Measurements from ENCODE around the gene FAF1.
"Not testable (repeated sequence)": the region's sequence is repeated elsewhere in the genome, so short reads cannot be mapped to it uniquely, and the experiment has no call there.

The FAF1 gene

DNA sequence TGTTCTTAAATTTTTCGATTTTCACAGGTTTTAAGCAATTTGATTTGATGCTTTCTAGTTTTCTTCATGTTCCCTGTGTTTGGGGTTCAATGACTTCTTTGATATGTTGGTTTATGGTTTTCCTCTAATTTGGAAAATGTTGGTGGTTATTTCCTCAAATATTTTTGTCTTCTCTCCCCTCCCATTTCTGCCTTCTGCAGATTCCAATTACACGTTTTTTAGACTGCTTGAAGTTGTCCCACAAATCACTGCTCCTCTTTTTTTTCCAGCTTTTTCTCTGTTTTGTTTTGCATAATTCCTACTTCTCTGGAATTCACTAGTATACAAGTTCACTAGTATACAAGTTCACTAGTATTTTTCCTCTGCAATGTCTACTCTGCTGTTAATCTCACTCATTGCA, 61.3 kb downstream of the FAF1 start:
- TF ChIP-seq CTCF (IDR thresholded peaks at IDR 0.05; ENCODE audit: extremely low read depth, missing control alignments): no peak
- DNase-seq (ENCODE audit: low spot score): no peak

DNA sequence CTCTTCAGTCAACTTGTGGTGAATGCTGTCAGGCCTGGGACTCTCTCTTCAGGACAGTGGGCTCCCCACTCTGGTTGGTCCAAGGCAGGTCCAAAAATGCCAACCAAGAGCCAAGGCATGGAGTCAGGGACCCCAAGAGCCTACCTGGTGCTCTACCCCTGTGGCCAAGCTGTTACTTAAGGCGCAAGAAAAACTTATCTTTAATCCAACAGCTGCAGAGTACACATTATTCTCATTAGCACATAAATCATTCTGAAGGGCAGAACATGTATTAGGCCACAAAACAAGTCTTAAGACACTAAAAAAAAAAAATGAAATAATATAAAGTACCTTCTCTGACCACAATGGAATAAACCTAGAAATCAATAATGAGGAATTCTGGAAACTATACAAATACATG, 65.7 kb downstream of the FAF1 start:
- DNase-seq (ENCODE audit: low spot score): no peak
- no peak for TF ChIP-seq CTCF (IDR thresholded peaks at IDR 0.05; ENCODE audit: extremely low read depth, missing control alignments)

GRCh38 chr1:50893466-50893865, 66.6 kb downstream of the FAF1 start:
- no peak for DNase-seq (ENCODE audit: low spot score)
- TF ChIP-seq CTCF (IDR thresholded peaks at IDR 0.05; ENCODE audit: extremely low read depth, missing control alignments): no peak

DNA sequence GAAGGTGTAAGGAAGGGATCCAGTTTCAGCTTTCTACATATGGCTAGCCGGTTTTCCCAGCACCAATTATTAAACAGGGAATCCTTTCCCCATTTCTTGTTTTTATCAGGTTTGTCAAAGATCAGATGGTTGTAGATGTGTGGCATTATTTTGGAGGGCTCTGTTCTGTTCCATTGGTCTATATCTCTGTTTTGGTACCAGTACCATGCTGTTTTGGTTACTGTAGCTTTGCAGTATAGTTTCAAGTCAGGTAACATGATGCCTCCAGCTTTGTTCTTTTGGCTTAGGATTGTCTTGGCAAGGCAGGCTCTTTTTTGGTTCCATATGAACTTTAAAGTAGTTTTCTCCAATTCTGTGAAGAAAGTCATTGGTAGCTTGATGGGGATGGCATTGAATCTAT, 72.5 kb downstream of the FAF1 start:
- DNase-seq (ENCODE audit: low spot score): not testable (repeated sequence)

DNA sequence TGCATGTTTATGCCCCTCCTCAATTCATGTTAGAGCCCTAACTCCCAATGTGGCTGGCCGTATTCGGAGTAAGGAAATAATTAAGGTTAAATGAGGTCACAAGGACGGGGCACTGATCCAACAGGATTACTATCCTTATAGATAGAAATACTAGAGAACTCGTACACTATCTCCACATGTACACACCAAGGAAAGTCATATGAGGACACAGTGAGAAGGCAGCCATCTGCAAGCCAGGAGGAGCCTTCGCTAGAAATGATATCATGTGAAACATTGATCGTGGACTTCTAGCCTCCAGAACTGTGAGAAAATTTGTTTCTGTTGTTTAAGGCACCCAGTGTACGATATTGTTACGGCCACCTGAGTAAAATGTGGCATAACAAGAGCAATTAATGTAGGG, 79.7 kb downstream of the FAF1 start:
- TF ChIP-seq CTCF (IDR thresholded peaks at IDR 0.05; ENCODE audit: extremely low read depth, missing control alignments): no peak
- DNase-seq (ENCODE audit: low spot score): no peak

GRCh38 chr1:50879137-50879536, 80.9 kb downstream of the FAF1 start:
- TF ChIP-seq CTCF (IDR thresholded peaks at IDR 0.05; ENCODE audit: extremely low read depth, missing control alignments): no peak
- no peak for DNase-seq (ENCODE audit: low spot score)

DNA sequence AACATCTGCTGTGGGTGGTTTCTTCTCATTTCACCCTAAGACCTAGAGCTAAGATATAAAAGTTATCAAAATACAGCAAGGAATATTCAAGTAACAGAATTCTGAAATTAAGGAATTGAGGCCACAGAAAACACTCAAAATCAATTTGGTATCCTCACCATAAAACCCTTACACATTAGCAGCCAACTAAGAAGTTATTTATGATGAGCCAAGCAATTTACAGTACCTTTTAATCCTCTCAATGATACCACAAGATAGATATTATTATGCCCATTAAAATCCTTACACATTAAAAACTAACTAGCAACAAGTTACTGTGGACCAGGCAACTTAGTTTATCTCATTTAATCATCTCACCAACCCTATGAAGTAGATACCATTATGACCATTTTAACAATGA, 81.6 kb downstream of the FAF1 start:
- no peak for TF ChIP-seq CTCF (IDR thresholded peaks at IDR 0.05; ENCODE audit: extremely low read depth, missing control alignments)
- DNase-seq (ENCODE audit: low spot score): no peak

DNA sequence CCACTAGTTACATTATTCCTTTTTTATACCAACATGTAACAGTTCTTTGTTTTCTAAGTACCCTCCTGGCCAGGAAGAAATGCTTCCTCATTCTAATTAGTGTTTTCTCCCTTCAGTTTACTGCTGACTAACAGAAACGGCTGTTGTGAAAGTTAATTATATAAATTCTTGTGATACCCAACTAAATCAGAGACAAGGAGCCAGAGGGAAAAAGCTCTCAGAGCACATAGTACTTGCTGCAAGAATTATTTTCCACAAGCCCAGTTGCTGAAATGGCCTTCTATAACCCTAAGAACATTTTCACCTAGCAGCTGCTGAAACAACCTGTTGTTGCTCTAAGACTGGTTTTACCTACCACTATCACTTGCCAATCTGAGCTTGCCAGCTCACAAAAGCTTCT, 82.4 kb downstream of the FAF1 start:
- TF ChIP-seq CTCF (IDR thresholded peaks at IDR 0.05; ENCODE audit: extremely low read depth, missing control alignments): no peak
- DNase-seq (ENCODE audit: low spot score): no peak

Measured in GM20000 (cell line).